22Rv1 (cell line): ENCODE data around the gene SCFD2.
"Not testable (repeated sequence)": the region's sequence is repeated elsewhere in the genome, so short reads cannot be mapped to it uniquely, and the experiment has no call there.

Experiments
- ZFX ChIP-seq: fragments of 450-650 bp; IDR thresholded peaks from 2 replicates; pipeline ENCODE4 v1.6.1; 2017; ENCODE audit warnings: antibody characterized with exemption, borderline replicate concordance
- TF ChIP-seq, protein P1 (sequence below): fragments of 450-650 bp; IDR thresholded peaks from 2 replicates; pipeline ENCODE4 v1.5.1; 2017; ENCODE audit warnings: mild to moderate bottlenecking

DNA sequence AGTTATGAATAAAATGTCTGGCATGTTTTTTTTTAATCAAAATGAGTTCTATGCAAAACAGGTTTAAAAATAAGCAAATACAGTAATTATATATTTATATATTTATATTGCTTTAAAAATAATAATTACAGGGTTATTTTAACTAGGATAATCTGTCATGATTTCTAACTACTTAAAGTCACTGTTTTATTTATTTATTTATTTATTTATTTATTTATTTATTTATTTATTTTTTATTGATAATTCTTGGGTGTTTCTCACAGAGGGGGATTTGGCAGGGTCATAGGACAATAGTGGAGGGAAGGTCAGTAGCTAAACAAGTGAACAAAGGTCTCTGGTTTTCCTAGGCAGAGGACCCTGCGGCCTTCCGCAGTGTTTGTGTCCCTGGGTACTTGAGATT lies 129.2 kb downstream of the SCFD2 start:
- TF ChIP-seq, protein P1, sequence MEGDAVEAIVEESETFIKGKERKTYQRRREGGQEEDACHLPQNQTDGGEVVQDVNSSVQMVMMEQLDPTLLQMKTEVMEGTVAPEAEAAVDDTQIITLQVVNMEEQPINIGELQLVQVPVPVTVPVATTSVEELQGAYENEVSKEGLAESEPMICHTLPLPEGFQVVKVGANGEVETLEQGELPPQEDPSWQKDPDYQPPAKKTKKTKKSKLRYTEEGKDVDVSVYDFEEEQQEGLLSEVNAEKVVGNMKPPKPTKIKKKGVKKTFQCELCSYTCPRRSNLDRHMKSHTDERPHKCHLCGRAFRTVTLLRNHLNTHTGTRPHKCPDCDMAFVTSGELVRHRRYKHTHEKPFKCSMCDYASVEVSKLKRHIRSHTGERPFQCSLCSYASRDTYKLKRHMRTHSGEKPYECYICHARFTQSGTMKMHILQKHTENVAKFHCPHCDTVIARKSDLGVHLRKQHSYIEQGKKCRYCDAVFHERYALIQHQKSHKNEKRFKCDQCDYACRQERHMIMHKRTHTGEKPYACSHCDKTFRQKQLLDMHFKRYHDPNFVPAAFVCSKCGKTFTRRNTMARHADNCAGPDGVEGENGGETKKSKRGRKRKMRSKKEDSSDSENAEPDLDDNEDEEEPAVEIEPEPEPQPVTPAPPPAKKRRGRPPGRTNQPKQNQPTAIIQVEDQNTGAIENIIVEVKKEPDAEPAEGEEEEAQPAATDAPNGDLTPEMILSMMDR, result not testable (repeated sequence)
- not testable (repeated sequence) for TF ChIP-seq ZFX
